GM21786 (cell line): ENCODE results near the gene CPB2.

Source experiments
- ATAC-seq: cut with Tn5 transposase; IDR thresholded peaks from one replicate; pipeline ENCODE4 v1.9.1; 2021; ENCODE audit not compliant: unreplicated experiment

CPB2 gene

GRCh38 chr13:46006688-46007452 is 98.0 kb downstream of the CPB2 start:
- no peak for ATAC-seq

GRCh38 chr13:46004491-46004890 is 100.3 kb downstream of the CPB2 start:
- ATAC-seq: no peak
